Adrenal gland (tissue), 12 donors: ENCODE measurements around the gene ZSWIM6. TPM values are rescaled to one million over a fixed set of nuclear protein-coding genes. Genes with fewer than 3 reads are reported as not detected.

Experiments used
- DNase-seq, 7 donors: peaks; one replicate each; pipeline ENCODE4 v3.0.0-alpha.2; 2019 to 2020
- H3K27ac ChIP-seq, 5 donors: fragments of 200-600 bp; sonication (generic) in 4 of 5; 1 replicate in 3 of 5; 2 replicates in 2 of 5; pipeline versions ENCODE4 v1.5.1 to v1.8.0; 2016 to 2020; ENCODE audit warnings: mild to moderate bottlenecking in 1 of 5
- H3K27me3 ChIP-seq: fragments of 200-600 bp; 2 replicates; pipeline ENCODE4 v1.8.0; 2021
- H3K36me3 ChIP-seq, 2 donors: fragments of 200-600 bp; replicated peaks in 1 of 2; 1 replicate in 1 of 2; 2 replicates in 1 of 2; pipeline versions ENCODE4 v1.5.1 to v1.8.0; 2018 to 2022
- H3K4me1 ChIP-seq, 2 donors: fragments of 200-600 bp; replicated peaks in 1 of 2; 1 replicate in 1 of 2; 2 replicates in 1 of 2; pipeline versions ENCODE4 v1.5.1 to v1.8.0; 2018 to 2021
- H3K4me3 ChIP-seq, 4 donors: fragments of 200-600 bp; sonication (generic) in 3 of 4; one replicate each; pipeline ENCODE4 v1.5.1; 2016 to 2018
- H3K9me3 ChIP-seq, 3 donors: fragments of 200-600 bp; sonication (generic) in 1 of 3; replicated peaks in 1 of 3; 1 replicate in 2 of 3; 2 replicates in 1 of 3; pipeline versions ENCODE4 v1.5.1 to v1.8.0; 2016 to 2021
- CTCF ChIP-seq, 6 experiments: fragments of 450-650 bp in 4 of 6; fragments of 200-600 bp in 2 of 6; sonication (generic) in 1 of 6; IDR thresholded peaks; 1 replicate in 5 of 6; 2 replicates in 1 of 6; pipeline versions ENCODE4 v1.5.1 to v1.8.0; 2016 to 2021; ENCODE audit warnings: antibody characterized with exemption in 6 of 6, mild to moderate bottlenecking in 2 of 6, moderate library complexity in 1 of 6
- POLR2A ChIP-seq, 2 donors: fragments of 450-650 bp; IDR thresholded peaks; one replicate each; pipeline ENCODE4 v1.6.1; 2017; ENCODE audit warnings: antibody characterized with exemption in 2 of 2, mild to moderate bottlenecking in 2 of 2, moderate library complexity in 1 of 2
- WGBS, 4 donors: extraction: QIAGEN DNeasy Blood & Tissue Kit in 2 of 4; methylation state at CpG; one replicate each; pipeline versions ENCODE4 v1.1.5 to v1.1.7; 2013 to 2017; 5-methylcytosine and 5-hydroxymethylcytosine counted together
- intact Hi-C, 2 donors: fragments of 100-400 bp; cut with DNase I; formaldehyde crosslinking; loops; one replicate each; pipeline versions ENCODE4 v1.14.1 to v1.15.0; 2022 to 2023
- polyA plus RNA-seq, 3 donors: library from polyadenylated mRNA; stranded (reverse); fragments of 200-250 nt in 2 of 3; fragments of 350-450 nt in 1 of 3; fragmentation: Illumina TruSeq in 1 of 3; extraction: RNeasy Lipid Tissue Mini Kit (QIAGEN cat#74804) in 1 of 3; gene quantifications; one replicate each; pipeline ENCODE4 v1.2.3, GENCODE V29; 2013 to 2014
- total RNA-seq, 9 donors: library from RNA; depleted of rRNA in 4 of 9; stranded (reverse); fragments of >200 nt in 4 of 9; fragments of 120-200 nt in 1 of 9; fragmentation: NEBNext Ultra II Directional in 1 of 9; extraction: Animal tissue kit (Norgen Biotek cat#: 25700) in 1 of 9; gene quantifications; one replicate each; pipeline versions ENCODE4 v1.1.0 to v1.2.4, GENCODE V29; 2013 to 2023
- donor health status: healthy with polysubstance abuse.
- donor health status: Bipolar disorder and iron deficiency.
- donor health status: DM: yes; HTN: yes; CAD: no.
- donor health status: DM: no; HTN: no; CAD: no.
- donor health status: DM: no; HTN: no; CAD: no.
- donor health status: DM: yes; HTN: yes; CAD: no.

Gene ZSWIM6
- total and polyA plus RNA-seq, 12 donors = 5.5 to 14.6 (median 8.3) TPM

- WGBS, 4 donors = 81 to 92% (median 90%) methylated on average over 3 of the region's 3 CpGs
- no peak overlapping the region for H3K4me3 ChIP-seq
- no peaks in the 10 kb centered on the region for H3K27me3 ChIP-seq
- TF ChIP-seq CTCF (IDR thresholded peaks at IDR 0.05) (no peak), POLR2A (IDR thresholded peaks at IDR 0.05) (no peak)
- H3K4me1 ChIP-seq = peaks cover 0 to 8% of the 10 kb centered on the region in 2 donors
- DNase-seq = no peak
- H3K36me3 ChIP-seq = no peaks in the 10 kb centered on the region
- H3K27ac ChIP-seq = no peak overlapping the region
- intact Hi-C loops = no loop called here
- H3K9me3 ChIP-seq = peaks cover 0 to 10% (median 0%) of the 10 kb centered on the region in 3 donors
These were observed 106.4 kb downstream of the ZSWIM6 start for GRCh38 chr5:61438298-61438970.

- TF ChIP-seq CTCF (IDR thresholded peaks at IDR 0.05) (no peak), POLR2A (IDR thresholded peaks at IDR 0.05) (no peak)
- no peak for DNase-seq
- peaks cover 0 to 5% of the 10 kb centered on the region in 2 donors for H3K4me1 ChIP-seq
- no peak overlapping the region for H3K4me3 ChIP-seq
- H3K36me3 ChIP-seq = no peaks in the 10 kb centered on the region
- intact Hi-C loops = no loop called here
- H3K27ac ChIP-seq = no peak overlapping the region
- WGBS, 4 donors = 86 to 91% (median 89%) methylated on average over 3 of the region's 3 CpGs
- H3K9me3 ChIP-seq = peaks cover 0 to 10% (median 0%) of the 10 kb centered on the region in 3 donors
- H3K27me3 ChIP-seq = no peaks in the 10 kb centered on the region
These were observed 108.0 kb downstream of the ZSWIM6 start for GRCh38 chr5:61440086-61440485.

- no peak overlapping the region for H3K4me3 ChIP-seq
- intact Hi-C loops = no loop called here
- H3K4me1 ChIP-seq = peaks cover 0 to 3% of the 10 kb centered on the region in 2 donors
- no peaks in the 10 kb centered on the region for H3K36me3 ChIP-seq
- peaks cover 0 to 10% (median 0%) of the 10 kb centered on the region in 3 donors for H3K9me3 ChIP-seq
- WGBS, 4 donors = 64 to 96% (median 87%) methylated on average over 3 of the region's 3 CpGs
- TF ChIP-seq CTCF (IDR thresholded peaks at IDR 0.05) (no peak), POLR2A (IDR thresholded peaks at IDR 0.05) (no peak)
- no peak for DNase-seq
- H3K27ac ChIP-seq = no peak overlapping the region
- H3K27me3 ChIP-seq = no peaks in the 10 kb centered on the region
These were observed 108.5 kb downstream of the ZSWIM6 start for GRCh38 chr5:61440596-61440995.

- H3K36me3 ChIP-seq = no peaks in the 10 kb centered on the region
- no peak overlapping the region for H3K4me3 ChIP-seq
- 97 to 98% (median 98%) methylated on average over 4 of the region's 4 CpGs for WGBS, 4 donors
- no peak overlapping the region for H3K27ac ChIP-seq
- TF ChIP-seq CTCF (IDR thresholded peaks at IDR 0.05) = no peak
- TF ChIP-seq POLR2A (IDR thresholded peaks at IDR 0.05) = no peak
- no peak for DNase-seq
- H3K4me1 ChIP-seq = peaks cover 0 to 3% of the 10 kb centered on the region in 2 donors
- H3K27me3 ChIP-seq = no peaks in the 10 kb centered on the region
- H3K9me3 ChIP-seq = peaks cover 0 to 10% (median 0%) of the 10 kb centered on the region in 3 donors
- intact Hi-C loops = no loop called here
These were observed 109.7 kb downstream of the ZSWIM6 start for GRCh38 chr5:61441742-61442141.
